Measurements from ENCODE around the gene RASA2. TPM values are rescaled to one million over a fixed set of nuclear protein-coding genes. Genes with fewer than 3 reads are reported as not detected.

The RASA2 gene
- total RNA-seq, 1 donor from 2014 or later = 7.7 TPM

- H3K27ac ChIP-seq = no peak overlapping the region
- intact Hi-C loops (cut with DNase I) = loop anchor here (1.0 to 5.0 kb wide), 4 partner anchors 101 to 329 kb away; partner anchors contain the start of gene PXYLP1
These were observed 74.7 kb downstream of the RASA2 start for GRCh38 chr3:141561426-141562034.

DNA sequence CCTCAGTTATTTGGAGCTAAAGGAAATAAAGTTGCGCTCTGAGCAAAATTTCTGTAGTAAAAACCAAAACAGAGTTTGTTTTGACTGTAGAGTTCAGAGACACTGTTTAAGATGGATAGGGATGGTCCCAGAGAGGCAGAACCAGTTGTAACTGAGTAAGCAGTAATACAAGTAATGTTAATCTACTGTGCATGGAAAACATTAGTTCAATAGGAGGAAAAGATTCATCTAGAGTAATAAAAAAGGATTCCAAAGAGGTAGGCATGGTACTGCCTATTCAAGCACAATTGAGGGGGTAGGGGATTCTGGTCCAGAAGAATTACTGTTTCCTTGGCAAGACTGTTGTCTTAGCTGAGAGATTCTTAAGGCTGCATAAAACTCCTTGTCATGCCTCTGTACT is 77.4 kb downstream of the RASA2 start:
- intact Hi-C loops (cut with DNase I) = loop anchor here (5.0 kb wide), 2 partner anchors 202 to 332 kb away; partner anchors contain the start of gene PXYLP1
- TF ChIP-seq, protein P1, sequence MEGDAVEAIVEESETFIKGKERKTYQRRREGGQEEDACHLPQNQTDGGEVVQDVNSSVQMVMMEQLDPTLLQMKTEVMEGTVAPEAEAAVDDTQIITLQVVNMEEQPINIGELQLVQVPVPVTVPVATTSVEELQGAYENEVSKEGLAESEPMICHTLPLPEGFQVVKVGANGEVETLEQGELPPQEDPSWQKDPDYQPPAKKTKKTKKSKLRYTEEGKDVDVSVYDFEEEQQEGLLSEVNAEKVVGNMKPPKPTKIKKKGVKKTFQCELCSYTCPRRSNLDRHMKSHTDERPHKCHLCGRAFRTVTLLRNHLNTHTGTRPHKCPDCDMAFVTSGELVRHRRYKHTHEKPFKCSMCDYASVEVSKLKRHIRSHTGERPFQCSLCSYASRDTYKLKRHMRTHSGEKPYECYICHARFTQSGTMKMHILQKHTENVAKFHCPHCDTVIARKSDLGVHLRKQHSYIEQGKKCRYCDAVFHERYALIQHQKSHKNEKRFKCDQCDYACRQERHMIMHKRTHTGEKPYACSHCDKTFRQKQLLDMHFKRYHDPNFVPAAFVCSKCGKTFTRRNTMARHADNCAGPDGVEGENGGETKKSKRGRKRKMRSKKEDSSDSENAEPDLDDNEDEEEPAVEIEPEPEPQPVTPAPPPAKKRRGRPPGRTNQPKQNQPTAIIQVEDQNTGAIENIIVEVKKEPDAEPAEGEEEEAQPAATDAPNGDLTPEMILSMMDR (IDR thresholded peaks at IDR 0.05) = no peak
- Histone ChIP-seq H3K4me1 (no peaks in the 10 kb centered on the region), H3K9me3 (no peaks in the 10 kb centered on the region), H3K27me3 (no peaks in the 10 kb centered on the region), H3K4me3 (no peak overlapping the region), H3K27ac (no peak overlapping the region), H3K36me3 (peaks cover 0 to 3% of the 10 kb centered on the region in 2 donors)
- no peak for DNase-seq (ENCODE audit: low spot score in 2 of 2)

More at GRCh38 chr3:141561426-141562034, 74.7 kb downstream of the RASA2 start:
- Histone ChIP-seq H3K4me1 (no peaks in the 10 kb centered on the region), H3K4me3 (no peak overlapping the region), H3K27me3 (no peaks in the 10 kb centered on the region), H3K9me3 (no peaks in the 10 kb centered on the region), H3K36me3 (peaks cover 0 to 10% of the 10 kb centered on the region in 2 donors)
- DNase-seq (ENCODE audit: low spot score in 2 of 2) = no peak
- TF ChIP-seq, protein P1 (IDR thresholded peaks at IDR 0.05) = peak; percentile 91 to 94 (median 94)

DNA sequence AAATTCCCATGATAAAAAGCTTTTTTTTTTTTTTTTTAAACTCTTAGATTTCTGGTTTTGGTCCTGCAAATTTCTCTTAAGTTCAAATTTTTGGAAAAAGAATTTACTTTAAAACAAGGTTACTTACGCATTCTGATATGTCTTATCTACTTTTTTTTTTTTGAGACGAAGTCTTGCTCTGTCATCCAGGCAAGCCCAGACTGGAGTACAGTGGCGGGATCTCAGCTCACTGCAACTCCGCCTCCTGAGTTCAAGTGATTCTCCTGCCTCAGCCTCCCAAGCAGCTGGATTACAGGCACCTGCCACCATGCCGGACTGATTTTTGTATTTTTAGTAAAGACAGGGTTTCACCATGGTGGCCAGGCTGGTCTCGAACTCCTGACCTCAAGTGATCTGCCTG is 83.2 kb downstream of the RASA2 start:
- Histone ChIP-seq H3K4me3 (no peak overlapping the region), H3K9me3 (no peaks in the 10 kb centered on the region), H3K36me3 (peaks cover 0 to 21% of the 10 kb centered on the region in 2 donors), H3K27ac (no peak overlapping the region), H3K4me1 (no peaks in the 10 kb centered on the region), H3K27me3 (no peaks in the 10 kb centered on the region)
- DNase-seq (ENCODE audit: low spot score in 2 of 2) = no peak
- TF ChIP-seq, protein P1 (IDR thresholded peaks at IDR 0.05) = no peak
- intact Hi-C loops (cut with DNase I) = loop anchor here (10.0 kb wide), 1 partner anchor 305 kb away; the partner anchor contains the start of gene ATP1B3

GRCh38 chr3:141575879-141576743 is 89.3 kb downstream of the RASA2 start:
- intact Hi-C loops (cut with DNase I) = loop anchor here (1.0 to 10.0 kb wide), 3 partner anchors 162 to 336 kb away; partner anchors contain the start of genes ATP1B3 and RNF7
- H3K36me3 ChIP-seq = peaks cover 7 to 34% of the 10 kb centered on the region in 2 donors
- no peaks in the 10 kb centered on the region for H3K4me1 ChIP-seq

GRCh38 chr3:141576744-141577052 is 89.9 kb downstream of the RASA2 start:
- H3K36me3 ChIP-seq = peaks cover 7 to 30% of the 10 kb centered on the region in 2 donors
- TF ChIP-seq, protein P1 (IDR thresholded peaks at IDR 0.05) = no peak

More at GRCh38 chr3:141575879-141576743, 89.3 kb downstream of the RASA2 start:
- H3K9me3 ChIP-seq = no peaks in the 10 kb centered on the region
- peak overlapping the region in 1 of 2 donors; percentile 13 for H3K4me3 ChIP-seq
- TF ChIP-seq, protein P1 (IDR thresholded peaks at IDR 0.05) = peak; percentile 25 to 59 (median 54)
- no peak overlapping the region for H3K27ac ChIP-seq
- no peaks in the 10 kb centered on the region for H3K27me3 ChIP-seq
- no peak for DNase-seq (ENCODE audit: low spot score in 2 of 2)

More at GRCh38 chr3:141576744-141577052, 89.9 kb downstream of the RASA2 start:
- H3K9me3 ChIP-seq = no peaks in the 10 kb centered on the region
- H3K27ac ChIP-seq = no peak overlapping the region
- H3K4me3 ChIP-seq = no peak overlapping the region
- no peak for DNase-seq (ENCODE audit: low spot score in 2 of 2)
- no peaks in the 10 kb centered on the region for H3K27me3 ChIP-seq
- H3K4me1 ChIP-seq = no peaks in the 10 kb centered on the region
- intact Hi-C loops (cut with DNase I) = loop anchor here (1.0 to 10.0 kb wide), 3 partner anchors 162 to 336 kb away; partner anchors contain the start of genes ATP1B3 and RNF7

All from ascending aorta (tissue), 2 donors.